Cardiac muscle cell (in vitro differentiated cells and primary cell): ENCODE measurements around the gene SERPINB12. TPM values are rescaled to one million over a fixed set of nuclear protein-coding genes. Genes with fewer than 3 reads are reported as not detected.

Experiments used
- DNase-seq, 2 donors: peaks; one replicate each; pipeline versions ENCODE4 v3.0.0 to v3.0.0-alpha.2; 2010 to 2017; ENCODE audit warnings: low read depth in 1 of 2, low spot score in 1 of 2
- H3K27ac ChIP-seq: fragments of 200-600 bp; sonication (generic); 2 replicates; pipeline ENCODE4 v1.5.1; 2016
- H3K27me3 ChIP-seq: fragments of 200-600 bp; sonication (generic); 2 replicates; pipeline ENCODE4 v1.6.0; 2016; ENCODE audit warnings: control low read depth
- H3K36me3 ChIP-seq: fragments of 200-600 bp; sonication (generic); 2 replicates; pipeline ENCODE4 v1.5.1; 2016; ENCODE audit warnings: control low read depth
- H3K4me1 ChIP-seq: fragments of 200-600 bp; sonication (generic); 2 replicates; pipeline ENCODE4 v1.8.1; 2017; ENCODE audit warnings: low read depth, mild to moderate bottlenecking, mixed run types
- H3K4me3 ChIP-seq: fragments of 200-600 bp; sonication (generic); 2 replicates; pipeline ENCODE4 v1.5.1; 2016; ENCODE audit warnings: mild to moderate bottlenecking
- H3K9me3 ChIP-seq: fragments of 200-600 bp; sonication (generic); 2 replicates; pipeline ENCODE4 v1.5.1; 2017; ENCODE audit warnings: low read depth, mild to moderate bottlenecking, control low read depth
- polyA plus RNA-seq: library from polyadenylated mRNA; unstranded; fragments of >200 nt; fragmentation: Nextera tagmentation; extraction: Ambion mirVana; gene quantifications from 2 replicates; pipeline ENCODE4 v1.2.1, GENCODE V29; 2016
- total RNA-seq: library from RNA; depleted of rRNA; stranded (reverse); fragments of >200 nt; gene quantifications from 2 replicates; pipeline ENCODE4 v1.2.3, GENCODE V29; 2016
- TF ChIP-seq, protein P1 (sequence below): IDR thresholded peaks from 2 replicates; pipeline ENCODE4 v1.5.1; 2012; ENCODE audit warnings: low read depth, mild to moderate bottlenecking, low read length

SERPINB12 gene
- total and polyA plus RNA-seq, 2 experiments from 2014 or later, result not detected

DNA sequence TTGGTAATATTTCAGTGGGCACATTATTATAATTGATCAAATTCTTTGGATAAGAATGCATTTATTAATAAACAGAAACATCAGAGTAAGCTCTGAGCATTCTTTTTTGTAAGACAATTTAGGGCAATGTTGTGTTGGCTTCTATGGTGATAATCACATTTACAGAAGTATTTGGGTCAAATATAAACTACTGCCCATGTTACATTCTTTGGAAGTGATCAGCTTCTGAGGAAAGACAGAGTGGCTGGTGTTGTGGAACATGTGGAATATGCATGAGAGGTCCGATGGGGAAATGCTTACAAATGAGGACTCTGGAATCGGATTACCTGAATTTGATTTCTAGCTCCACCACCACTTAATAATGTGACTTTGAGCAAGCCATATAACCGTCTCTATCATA, 64.4 kb downstream of the SERPINB12 start:
- Histone ChIP-seq H3K9me3 (no peaks in the 10 kb centered on the region), H3K4me3 (no peak overlapping the region), H3K27ac (no peak overlapping the region), H3K36me3 (no peaks in the 10 kb centered on the region), H3K4me1 (no peaks in the 10 kb centered on the region), H3K27me3 (no peaks in the 10 kb centered on the region)
- no peak for DNase-seq
- TF ChIP-seq, protein P1, sequence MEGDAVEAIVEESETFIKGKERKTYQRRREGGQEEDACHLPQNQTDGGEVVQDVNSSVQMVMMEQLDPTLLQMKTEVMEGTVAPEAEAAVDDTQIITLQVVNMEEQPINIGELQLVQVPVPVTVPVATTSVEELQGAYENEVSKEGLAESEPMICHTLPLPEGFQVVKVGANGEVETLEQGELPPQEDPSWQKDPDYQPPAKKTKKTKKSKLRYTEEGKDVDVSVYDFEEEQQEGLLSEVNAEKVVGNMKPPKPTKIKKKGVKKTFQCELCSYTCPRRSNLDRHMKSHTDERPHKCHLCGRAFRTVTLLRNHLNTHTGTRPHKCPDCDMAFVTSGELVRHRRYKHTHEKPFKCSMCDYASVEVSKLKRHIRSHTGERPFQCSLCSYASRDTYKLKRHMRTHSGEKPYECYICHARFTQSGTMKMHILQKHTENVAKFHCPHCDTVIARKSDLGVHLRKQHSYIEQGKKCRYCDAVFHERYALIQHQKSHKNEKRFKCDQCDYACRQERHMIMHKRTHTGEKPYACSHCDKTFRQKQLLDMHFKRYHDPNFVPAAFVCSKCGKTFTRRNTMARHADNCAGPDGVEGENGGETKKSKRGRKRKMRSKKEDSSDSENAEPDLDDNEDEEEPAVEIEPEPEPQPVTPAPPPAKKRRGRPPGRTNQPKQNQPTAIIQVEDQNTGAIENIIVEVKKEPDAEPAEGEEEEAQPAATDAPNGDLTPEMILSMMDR, result no peak

DNA sequence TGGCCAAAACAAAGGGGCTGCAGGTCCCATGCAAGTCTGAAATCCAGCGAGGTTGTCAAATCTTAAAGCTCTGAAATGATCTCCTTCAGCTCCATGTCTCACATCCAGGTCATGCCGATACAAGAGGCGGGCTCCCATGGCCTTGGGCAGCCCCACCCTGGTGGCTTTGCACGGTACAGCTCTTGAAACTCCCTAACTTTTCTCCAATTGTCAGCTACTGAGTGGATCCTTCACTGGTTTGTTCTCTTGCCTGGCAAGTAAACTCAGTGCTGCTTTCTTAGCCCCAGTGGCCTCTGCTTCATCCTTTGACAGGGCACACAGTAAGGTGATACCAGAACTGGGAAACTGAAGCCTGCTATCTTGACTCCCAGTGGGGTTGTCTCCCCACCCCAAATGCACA, 71.3 kb downstream of the SERPINB12 start:
- no peaks in the 10 kb centered on the region for H3K9me3 ChIP-seq
- TF ChIP-seq, protein P1, result no peak
- H3K36me3 ChIP-seq, result no peaks in the 10 kb centered on the region
- no peaks in the 10 kb centered on the region for H3K27me3 ChIP-seq
- DNase-seq, result no peak
- no peak overlapping the region for H3K4me3 ChIP-seq
- no peaks in the 10 kb centered on the region for H3K4me1 ChIP-seq
- no peak overlapping the region for H3K27ac ChIP-seq

DNA sequence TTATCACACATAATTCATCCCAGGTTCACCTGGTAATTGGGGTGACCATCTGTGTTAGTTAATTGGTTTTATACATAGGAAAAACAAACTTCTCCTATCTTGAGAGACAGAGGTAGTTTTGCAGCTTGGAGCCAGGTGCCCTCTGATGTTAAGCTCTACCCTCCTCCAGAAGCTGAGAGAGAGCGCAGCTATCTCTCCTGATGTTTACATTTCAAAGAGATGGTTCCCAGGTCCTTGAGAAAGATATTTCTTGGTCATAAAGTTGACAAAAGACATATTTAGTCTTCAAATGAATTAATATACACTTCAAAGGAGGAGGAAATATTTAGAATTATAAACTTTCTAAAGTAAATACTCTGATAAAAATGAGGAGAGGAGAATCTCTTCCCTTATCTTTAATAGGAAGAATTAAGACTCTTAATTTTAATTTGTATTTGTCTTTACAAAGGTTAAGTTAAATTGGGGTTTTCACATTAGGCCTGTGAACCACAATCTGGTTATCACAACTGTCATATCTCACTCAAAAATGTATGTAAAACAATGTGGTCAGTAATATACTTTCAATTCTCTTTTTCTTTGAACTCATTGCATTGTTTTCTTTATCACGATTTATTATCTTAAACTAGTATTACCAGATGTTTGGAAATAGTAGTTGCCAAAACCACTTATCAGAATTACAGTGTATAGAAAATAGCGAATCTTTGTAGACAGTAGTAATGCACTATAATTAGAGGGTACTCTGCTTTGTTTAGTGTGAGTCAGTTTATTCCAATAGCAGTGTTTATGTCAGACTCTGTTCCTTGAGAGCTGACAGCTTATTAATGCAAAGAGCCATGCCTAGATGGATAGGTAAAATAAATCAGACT, 75.1 kb downstream of the SERPINB12 start:
- TF ChIP-seq, protein P1, result no peak
- Histone ChIP-seq H3K4me3 (no peak overlapping the region), H3K36me3 (no peaks in the 10 kb centered on the region), H3K27ac (no peak overlapping the region), H3K27me3 (no peaks in the 10 kb centered on the region), H3K4me1 (no peaks in the 10 kb centered on the region), H3K9me3 (no peaks in the 10 kb centered on the region)
- no peak for DNase-seq

DNA sequence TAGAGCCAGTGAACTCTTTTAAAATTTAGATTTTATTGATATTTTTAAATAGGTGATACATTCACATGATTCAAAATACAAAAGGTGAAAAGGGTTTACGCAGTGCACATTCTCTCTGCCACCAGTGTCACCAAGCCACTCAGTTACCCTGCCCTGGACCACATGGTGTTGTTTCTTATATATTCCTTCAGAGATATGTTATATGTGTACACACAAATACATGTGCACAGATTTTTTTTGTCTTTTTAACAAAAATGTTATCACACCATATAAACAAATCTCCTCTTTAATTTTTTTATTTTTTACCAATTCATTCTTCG, 75.7 kb downstream of the SERPINB12 start:
- no peaks in the 10 kb centered on the region for H3K9me3 ChIP-seq
- no peak overlapping the region for H3K4me3 ChIP-seq
- H3K36me3 ChIP-seq, result no peaks in the 10 kb centered on the region
- TF ChIP-seq, protein P1, result no peak
- no peaks in the 10 kb centered on the region for H3K27me3 ChIP-seq
- no peak for DNase-seq
- no peaks in the 10 kb centered on the region for H3K4me1 ChIP-seq
- H3K27ac ChIP-seq, result no peak overlapping the region

Other genes starting within 250 kb of the SERPINB12 start
- 0.70 and 0.98 TPM in 2 replicates for gene BCL2, start 222.6 kb upstream of the SERPINB12 start, total RNA-seq
- gene BCL2, start 222.6 kb upstream of the SERPINB12 start, polyA plus RNA-seq, result 0.02 and 0.51 TPM in 2 replicates
- 20.9 and 21.3 TPM in 2 replicates for gene KDSR, start 175.2 kb upstream of the SERPINB12 start, total RNA-seq
- gene KDSR, start 175.2 kb upstream of the SERPINB12 start, polyA plus RNA-seq, result 28.0 and 42.8 TPM in 2 replicates
- 9.1 and 14.3 TPM in 2 replicates for gene VPS4B, start 119.9 kb upstream of the SERPINB12 start, total RNA-seq
- 14.6 and 15.5 TPM in 2 replicates for gene VPS4B, start 119.9 kb upstream of the SERPINB12 start, polyA plus RNA-seq
- not detected in 2 replicates for gene SERPINB5, start 65.4 kb upstream of the SERPINB12 start, total RNA-seq
- not detected in 2 replicates for gene SERPINB5, start 65.4 kb upstream of the SERPINB12 start, polyA plus RNA-seq
- not detected in 2 replicates for gene SERPINB13, start 45.0 kb downstream of the SERPINB12 start, total RNA-seq
- gene SERPINB13, start 45.0 kb downstream of the SERPINB12 start, polyA plus RNA-seq, result not detected in 2 replicates
- not detected in 2 replicates for gene SERPINB4, start 101.9 kb downstream of the SERPINB12 start, total RNA-seq
- gene SERPINB4, start 101.9 kb downstream of the SERPINB12 start, polyA plus RNA-seq, result not detected in 2 replicates
- not detected in 2 replicates for gene SERPINB3, start 119.5 kb downstream of the SERPINB12 start, total RNA-seq
- gene SERPINB3, start 119.5 kb downstream of the SERPINB12 start, polyA plus RNA-seq, result not detected in 2 replicates
- not detected in 2 replicates for gene SERPINB11, start 160.6 kb downstream of the SERPINB12 start, total RNA-seq
- not detected in 2 replicates for gene SERPINB11, start 160.6 kb downstream of the SERPINB12 start, polyA plus RNA-seq
- gene SERPINB7, start 233.0 kb downstream of the SERPINB12 start, total RNA-seq, result not detected in 2 replicates
- gene SERPINB7, start 233.0 kb downstream of the SERPINB12 start, polyA plus RNA-seq, result 0.24 TPM in 1 of 2 replicates, not detected in the other